Islet of Langerhans (tissue), 1 donor: ENCODE measurements around the gene LRRC72.

ENCODE experiments used
- FAIRE-seq: peaks from one replicate; lab custom pipeline; 2011; peaks lifted over from hg19 to GRCh38; lab: Jason Lieb, UNC

LRRC72 gene

DNA sequence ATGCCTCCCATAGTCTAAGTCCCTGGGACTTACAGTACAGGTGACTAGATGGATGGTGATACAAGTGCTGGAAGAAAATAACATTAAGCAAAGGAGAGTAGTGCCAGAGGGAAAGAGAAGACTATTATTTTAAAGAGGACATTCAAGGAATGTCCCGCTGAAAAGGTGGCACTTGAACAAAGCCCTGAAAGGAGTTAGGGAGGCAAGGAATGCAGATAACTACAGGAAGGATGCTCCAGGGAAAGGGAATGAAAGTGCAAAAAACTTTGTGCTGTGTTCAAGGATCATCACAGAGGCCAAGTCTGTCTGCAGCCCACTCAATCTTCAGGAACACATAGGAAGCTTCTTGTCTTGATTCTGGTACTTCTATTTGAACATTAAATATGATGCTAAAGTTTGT is 104.0 kb downstream of the LRRC72 start:
- no peak for FAIRE-seq
